ENCODE results near the gene DSG1.
"Not testable (repeated sequence)": the region's sequence is repeated elsewhere in the genome, so short reads cannot be mapped to it uniquely, and the experiment has no call there.

DSG1 gene

DNA sequence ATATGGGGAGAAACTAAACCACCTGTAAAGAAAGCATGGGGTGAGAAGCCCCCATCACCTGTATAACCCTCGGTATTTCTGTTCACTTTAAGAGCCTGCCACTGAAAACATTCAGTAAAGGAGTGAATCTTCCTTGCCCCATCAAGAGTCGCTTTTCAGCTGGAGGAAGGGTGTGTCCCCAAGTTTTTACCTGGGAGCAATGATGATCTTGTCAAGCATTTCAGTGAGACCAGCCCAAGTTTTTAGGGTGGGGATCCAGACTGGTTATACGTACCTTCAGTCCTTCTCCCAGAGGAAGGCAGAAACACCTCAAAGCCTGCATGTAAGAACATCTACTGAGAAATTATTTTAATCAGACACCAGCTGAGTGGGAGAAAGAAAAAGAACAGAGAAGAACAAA, at the start of gene DSG1:
TSS of gene DSG1 (plus strand) at position 301 of the 400 bp plus-strand sequence. CDS start 141 bp downstream, outside the sequence.
- no peak for DNase-seq

DNA sequence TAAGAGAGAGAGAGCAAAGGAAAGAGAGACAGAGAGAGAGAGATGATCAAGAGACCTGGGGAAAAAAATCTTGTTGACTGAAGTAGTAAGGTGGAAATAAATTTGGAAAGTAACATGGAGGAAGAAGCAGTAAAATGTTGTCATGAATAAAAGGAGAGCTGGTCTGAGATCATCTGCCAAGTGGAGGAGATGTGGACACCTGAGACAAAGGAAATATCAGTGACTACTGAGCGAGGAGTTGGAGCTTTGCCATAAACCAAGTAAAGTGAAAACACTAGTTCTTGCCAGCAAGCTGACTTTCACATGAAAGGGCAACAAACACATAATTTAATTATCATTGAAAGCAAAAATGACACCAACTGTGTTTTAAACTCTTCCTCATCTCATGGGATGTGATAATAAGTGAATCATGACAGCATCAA, 49.0 kb upstream of the DSG1 start:
- DNase-seq = no peak

- no peak for DNase-seq
Observed at GRCh38 chr18:31269566-31269965, 48.4 kb upstream of the DSG1 start.

GRCh38 chr18:31270578-31270977, 47.4 kb upstream of the DSG1 start:
- DNase-seq = no peak

- DNase-seq = no peak
Observed at GRCh38 chr18:31273812-31274527, 44.0 kb upstream of the DSG1 start.

- DNase-seq = no peak
Observed at GRCh38 chr18:31274931-31275330, 43.0 kb upstream of the DSG1 start.

GRCh38 chr18:31275722-31276463, 42.1 kb upstream of the DSG1 start:
- DNase-seq = no peak

GRCh38 chr18:31278609-31279071, 39.3 kb upstream of the DSG1 start:
- no peak for DNase-seq

- no peak for DNase-seq
Observed at GRCh38 chr18:31280502-31280901, 37.5 kb upstream of the DSG1 start.

DNA sequence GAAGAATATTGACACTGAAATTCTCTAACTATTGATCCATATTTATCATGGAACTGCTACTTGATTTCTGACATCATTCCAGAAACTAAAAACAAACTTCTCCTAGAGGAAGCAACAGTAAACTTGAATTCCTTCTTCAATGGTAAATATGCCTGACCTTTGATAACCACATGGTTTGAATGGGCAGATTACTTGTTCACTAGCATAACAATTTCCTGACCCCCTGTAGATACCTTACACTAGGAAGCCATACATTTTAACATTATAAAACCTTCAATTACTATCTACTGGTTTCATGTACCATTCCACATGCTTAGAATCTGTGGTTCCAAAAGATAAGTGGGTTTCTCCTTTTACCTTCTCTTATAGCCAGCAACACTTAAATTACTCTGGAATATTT, 36.5 kb upstream of the DSG1 start:
- DNase-seq = no peak

DNA sequence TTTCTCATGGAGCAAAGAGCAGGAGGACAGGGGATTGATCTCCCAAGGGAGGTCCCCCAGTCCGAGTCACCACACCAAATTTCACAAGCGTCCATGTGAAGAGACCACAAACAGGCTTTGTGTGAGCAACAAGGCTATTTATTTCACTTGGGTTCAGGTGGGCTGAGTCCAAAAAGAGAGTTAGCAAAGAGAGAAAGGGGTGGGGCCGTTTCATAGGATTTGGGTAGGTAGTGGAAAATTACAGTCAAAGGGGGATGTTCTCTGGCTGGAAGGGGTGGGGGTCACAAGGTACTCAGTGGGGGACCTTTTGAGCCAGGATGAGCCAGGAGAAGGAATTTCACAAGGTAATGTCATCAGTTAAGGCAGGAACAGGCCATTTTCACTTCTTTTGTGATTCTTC, 28.5 kb upstream of the DSG1 start:
- DNase-seq = not testable (repeated sequence)

DNA sequence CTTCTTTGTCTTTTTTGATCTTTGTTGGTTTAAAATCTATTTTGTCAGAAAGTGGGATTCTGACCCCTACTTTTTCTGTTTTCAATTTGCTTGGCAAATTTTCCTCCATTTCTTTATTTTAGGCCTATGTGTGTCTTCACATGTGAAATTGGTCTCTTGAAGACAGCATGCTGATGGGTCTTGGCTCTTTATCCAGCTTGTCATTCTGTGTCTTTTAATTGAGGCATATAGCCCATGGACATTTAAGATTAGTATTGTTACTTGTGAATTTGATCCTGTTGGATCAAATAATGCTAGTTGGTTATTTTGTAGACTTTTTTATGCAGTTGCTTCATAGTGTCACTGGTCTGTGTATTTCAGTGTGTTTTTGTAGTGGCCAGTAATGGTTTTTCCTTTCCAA, 26.3 kb upstream of the DSG1 start:
- no peak for DNase-seq

DNA sequence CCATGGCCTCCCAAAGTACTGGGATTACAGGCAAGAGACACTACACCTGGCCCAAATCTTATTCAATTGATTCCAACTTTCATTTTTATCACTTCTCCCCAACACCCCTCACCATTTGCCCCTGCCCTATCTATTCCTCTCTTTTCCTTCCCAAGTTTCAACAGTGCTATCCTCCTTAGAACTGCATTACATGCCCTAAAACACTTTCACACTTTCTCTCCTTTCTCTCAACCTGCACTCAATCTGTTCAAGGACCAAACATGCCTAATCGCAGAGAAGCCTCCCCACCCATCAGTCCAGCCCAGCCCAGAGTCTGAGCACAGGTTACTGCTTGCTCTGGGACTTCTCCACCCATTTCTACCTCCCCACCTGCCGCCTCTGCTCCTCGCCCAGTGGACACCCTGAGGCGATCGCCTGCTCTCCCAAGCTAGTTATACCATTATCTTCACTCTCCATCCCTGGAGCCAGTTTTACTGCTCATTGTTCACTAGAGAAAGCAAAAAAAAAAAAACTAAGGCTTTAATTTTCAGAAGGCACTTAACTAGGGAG, 23.7 kb upstream of the DSG1 start:
- DNase-seq = no peak

GRCh38 chr18:31297248-31297647, 20.7 kb upstream of the DSG1 start:
- DNase-seq = no peak

GRCh38 chr18:31301201-31301655, 16.7 kb upstream of the DSG1 start:
- no peak for DNase-seq

DNA sequence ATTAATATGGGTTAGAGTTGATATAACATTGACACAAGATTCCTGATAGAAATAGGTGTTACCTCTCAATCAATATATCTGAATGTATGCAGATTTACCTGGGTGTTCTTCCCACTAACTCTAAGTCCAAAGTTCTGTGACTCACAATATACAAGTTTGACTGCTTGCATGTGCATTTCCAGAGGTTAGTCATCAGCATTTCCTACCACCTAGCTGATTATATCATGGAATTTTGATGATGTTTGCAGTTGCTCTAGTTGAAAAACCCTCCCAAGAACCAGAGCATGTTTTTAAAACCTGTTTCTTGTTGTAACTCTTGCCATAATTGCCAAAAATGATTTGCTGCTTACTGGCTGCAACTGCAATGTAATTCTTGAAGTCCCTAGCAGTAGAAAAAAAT, 15.0 kb upstream of the DSG1 start:
- no peak for DNase-seq

DNA sequence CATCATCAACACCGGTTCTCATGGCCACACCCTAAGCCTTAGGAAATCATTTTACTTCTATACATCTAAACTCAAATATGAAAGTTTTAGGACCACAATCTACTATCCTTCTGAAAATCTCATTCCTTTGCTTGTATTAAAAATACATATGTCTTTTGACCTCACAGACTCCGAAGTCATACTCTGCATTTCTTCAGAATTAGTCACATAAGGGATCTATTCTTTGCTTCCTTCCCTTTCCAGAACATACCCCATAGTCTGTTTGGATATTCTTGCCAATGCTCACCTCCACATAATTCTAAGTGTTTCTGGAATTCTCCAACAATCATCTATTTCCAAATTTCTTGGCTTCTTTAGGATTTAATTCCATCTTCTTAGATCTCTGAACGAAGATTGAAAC, 14.2 kb upstream of the DSG1 start:
- no peak for DNase-seq

GRCh38 chr18:31309115-31309514, 8.8 kb upstream of the DSG1 start:
- no peak for DNase-seq

DNA sequence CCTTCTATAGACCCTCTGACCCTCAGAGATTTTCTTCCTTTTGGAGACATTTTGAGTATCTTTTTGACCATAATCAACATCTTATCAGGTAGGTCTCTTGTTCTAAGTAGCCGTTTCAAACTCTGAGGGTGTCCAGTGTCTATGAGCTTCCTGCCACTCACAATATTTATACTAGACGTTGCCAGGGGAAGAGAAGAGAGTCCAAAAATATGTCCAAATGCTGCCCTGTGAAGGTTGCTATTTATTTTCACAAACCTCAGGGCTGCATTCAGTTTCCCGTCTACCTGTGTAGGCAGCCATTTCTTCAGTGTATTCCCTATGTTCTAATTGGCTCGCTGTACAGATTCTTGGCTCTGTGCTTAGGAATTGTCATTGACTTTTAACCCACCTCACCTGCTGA, 986 bp upstream of the DSG1 start:
- no peak for DNase-seq

GRCh38 chr18:31321719-31322118, 3.8 kb downstream of the DSG1 start:
- DNase-seq = no peak

- no peak for DNase-seq
Observed at GRCh38 chr18:31325051-31325450, 7.1 kb downstream of the DSG1 start.

DNA sequence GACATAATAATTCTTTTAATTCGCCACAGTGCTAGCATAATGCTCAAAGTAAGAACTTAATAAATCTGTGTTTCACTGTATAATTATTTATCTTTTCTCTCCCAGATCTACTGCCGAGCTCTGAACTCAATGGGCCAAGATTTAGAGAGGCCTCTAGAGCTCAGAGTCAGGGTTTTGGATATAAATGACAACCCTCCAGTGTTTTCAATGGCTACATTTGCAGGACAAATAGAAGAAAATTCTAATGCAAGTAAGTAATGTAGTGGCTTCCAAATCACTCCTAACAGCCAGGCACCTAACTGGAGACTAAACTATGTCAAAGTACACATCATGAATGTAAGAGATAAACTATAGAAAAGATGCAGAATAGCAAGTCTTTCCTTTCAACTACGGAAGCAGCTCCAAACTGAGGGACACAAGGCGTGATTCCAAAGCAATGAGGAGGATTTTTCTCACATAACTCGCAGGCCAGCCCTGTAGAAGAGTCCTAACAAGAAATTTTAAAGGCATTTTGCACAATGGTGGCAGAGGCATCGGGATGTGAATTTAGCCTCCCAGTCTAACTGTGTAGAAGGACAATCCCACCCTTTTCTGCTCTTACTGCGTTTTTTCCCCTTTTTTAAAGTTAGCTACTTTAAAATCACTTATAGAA, 12.0 kb downstream of the DSG1 start:
- DNase-seq = no peak

GRCh38 chr18:31343454-31343853, 25.5 kb downstream of the DSG1 start:
- DNase-seq = no peak

Measured in C1 segment of cervical spinal cord (tissue), 14 donors.